Middle frontal gyrus (tissue), 1 donor: Measurements from ENCODE around the gene KIFBP.
A peak's percentile ranks its signal among the peaks of the same experiment; 100 is the strongest.
"Not testable (repeated sequence)": the region's sequence is repeated elsewhere in the genome, so short reads cannot be mapped to it uniquely, and the experiment has no call there.

ENCODE experiments used
- DNase-seq: peaks from one replicate; pipeline ENCODE4 v3.0.0-alpha.2; 2015; ENCODE audit warnings: low spot score; ENCODE audit errors: extremely low spot score

The KIFBP gene, protein sequence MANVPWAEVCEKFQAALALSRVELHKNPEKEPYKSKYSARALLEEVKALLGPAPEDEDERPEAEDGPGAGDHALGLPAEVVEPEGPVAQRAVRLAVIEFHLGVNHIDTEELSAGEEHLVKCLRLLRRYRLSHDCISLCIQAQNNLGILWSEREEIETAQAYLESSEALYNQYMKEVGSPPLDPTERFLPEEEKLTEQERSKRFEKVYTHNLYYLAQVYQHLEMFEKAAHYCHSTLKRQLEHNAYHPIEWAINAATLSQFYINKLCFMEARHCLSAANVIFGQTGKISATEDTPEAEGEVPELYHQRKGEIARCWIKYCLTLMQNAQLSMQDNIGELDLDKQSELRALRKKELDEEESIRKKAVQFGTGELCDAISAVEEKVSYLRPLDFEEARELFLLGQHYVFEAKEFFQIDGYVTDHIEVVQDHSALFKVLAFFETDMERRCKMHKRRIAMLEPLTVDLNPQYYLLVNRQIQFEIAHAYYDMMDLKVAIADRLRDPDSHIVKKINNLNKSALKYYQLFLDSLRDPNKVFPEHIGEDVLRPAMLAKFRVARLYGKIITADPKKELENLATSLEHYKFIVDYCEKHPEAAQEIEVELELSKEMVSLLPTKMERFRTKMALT

GRCh38 chr10:68988530-68989316, at the start of gene KIFBP:
TSS of gene KIFBP (plus strand) at chr10:68988803. CDS start at chr10:68988833, 30 bp downstream.
- DNase-seq: peak; percentile 89

- no peak for DNase-seq
Observed at GRCh38 chr10:68938884-68939283, 49.7 kb upstream of the KIFBP start.

DNA sequence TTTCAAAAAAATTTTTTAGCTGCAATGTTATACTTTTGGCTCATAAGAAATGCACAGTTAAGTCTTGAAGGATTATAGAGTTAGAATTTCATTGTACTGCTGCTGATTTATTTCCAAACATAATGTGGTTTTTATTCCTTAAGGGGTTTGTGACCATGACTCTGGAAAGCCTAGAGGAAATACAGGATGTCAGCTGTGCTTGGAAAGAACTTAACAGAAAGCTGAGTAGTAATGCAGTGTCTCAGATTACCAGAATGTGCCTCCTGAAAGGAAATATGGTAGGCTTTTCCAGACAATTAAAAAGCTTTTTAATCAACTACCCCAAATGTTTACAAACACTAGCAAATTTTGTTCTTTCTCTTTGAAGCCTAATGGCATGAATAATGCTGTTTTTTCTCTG, 47.7 kb upstream of the KIFBP start:
- not testable (repeated sequence) for DNase-seq

GRCh38 chr10:68950598-68950997, 38.0 kb upstream of the KIFBP start:
- DNase-seq: no peak

GRCh38 chr10:68954904-68955303, 33.7 kb upstream of the KIFBP start:
- no peak for DNase-seq

DNA sequence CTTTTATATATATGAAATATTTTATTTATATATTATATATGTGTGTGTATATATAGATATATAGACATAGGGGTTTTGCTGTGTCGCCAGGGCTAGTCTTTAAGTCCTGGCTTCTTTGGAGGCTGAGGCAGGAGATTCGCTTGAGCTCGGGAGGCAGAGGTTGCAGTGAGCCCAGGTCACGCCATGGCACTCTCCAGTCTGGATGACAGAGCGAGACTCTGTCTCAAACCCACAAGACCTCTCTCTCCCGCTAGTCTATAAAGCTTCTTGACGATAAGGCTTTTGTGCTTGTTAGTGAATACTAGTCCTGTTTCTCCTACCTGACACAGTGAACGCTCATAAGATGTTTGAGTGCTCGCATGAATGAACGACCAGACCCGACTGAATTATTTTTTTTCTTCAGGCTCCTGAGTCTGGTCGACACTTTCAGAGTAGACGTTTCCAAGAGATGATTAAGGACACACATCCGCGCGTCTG, 33.2 kb upstream of the KIFBP start:
- no peak for DNase-seq

- peak; percentile 85 for DNase-seq
Observed at GRCh38 chr10:68955832-68956532, 32.6 kb upstream of the KIFBP start, which contains the start of gene DDX21. TSS of gene DDX21 (plus strand) at chr10:68956170. CDS start at chr10:68956226, 56 bp downstream.

DNA sequence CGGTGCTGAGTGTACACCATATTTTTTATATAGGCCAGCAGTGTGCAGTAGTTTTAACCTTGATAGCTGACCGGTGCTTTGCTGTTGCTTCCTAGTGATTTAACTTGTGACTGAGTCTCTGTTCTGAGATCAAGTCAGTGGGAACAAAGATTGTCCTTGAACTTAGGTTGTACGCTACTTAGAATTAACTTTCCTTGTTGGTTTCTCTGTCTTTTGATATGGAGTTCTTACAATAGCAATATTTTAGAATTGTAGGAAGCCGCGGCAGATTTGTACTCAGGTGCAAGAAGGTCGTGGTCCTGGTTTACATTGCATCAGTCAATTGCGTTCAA, 31.4 kb upstream of the KIFBP start:
- DNase-seq: no peak

DNA sequence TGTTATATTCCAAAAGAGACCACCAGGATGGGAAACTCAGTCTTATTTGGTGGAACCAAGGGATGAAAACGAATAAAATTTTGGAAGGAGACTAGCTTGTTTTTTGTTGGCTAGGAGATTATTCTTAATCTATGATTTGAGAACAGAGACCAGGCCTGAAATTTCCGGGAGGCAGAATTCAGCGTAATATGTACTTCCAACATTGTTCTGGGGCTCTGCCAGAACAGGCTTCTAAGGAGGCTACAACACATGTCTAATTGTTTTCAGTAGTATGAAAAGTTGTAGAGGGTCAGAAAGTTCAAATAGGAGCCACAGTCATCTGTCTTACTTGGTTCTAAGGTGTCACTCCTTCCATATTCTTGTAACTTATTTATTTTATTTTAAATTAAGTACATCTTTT, 30.9 kb upstream of the KIFBP start:
- no peak for DNase-seq

- no peak for DNase-seq
Observed at GRCh38 chr10:68959695-68960527, 28.7 kb upstream of the KIFBP start.

- DNase-seq: no peak
Observed at GRCh38 chr10:68963151-68963550, 25.5 kb upstream of the KIFBP start.

DNA sequence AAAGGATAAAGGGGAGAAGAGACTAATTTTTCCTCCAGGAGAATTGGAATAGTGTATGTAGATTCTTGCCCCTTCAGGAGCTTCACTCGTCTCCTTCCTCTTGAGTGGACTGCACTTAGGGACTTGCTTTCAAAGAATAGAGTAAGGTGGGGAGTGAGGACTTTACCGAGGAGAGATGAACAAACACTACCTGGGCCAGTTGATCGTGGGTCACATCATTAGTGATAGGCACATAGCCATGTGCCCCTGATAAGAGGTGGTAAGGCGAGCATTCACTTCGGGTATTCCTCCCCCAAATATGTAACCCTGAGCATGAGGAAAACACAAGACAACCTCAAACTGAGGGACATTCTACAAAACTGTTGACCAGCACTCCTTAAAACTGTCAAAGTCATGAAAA, 14.6 kb upstream of the KIFBP start:
- DNase-seq: no peak

- DNase-seq: not testable (repeated sequence)
Observed at GRCh38 chr10:68975936-68976473, 12.6 kb upstream of the KIFBP start.

- not testable (repeated sequence) for DNase-seq
Observed at GRCh38 chr10:68979738-68980137, 8.9 kb upstream of the KIFBP start.

- DNase-seq: no peak
Observed at GRCh38 chr10:68981074-68981473, 7.5 kb upstream of the KIFBP start.

- no peak for DNase-seq
Observed at GRCh38 chr10:68982389-68982788, 6.2 kb upstream of the KIFBP start.

- DNase-seq: no peak
Observed at GRCh38 chr10:68987611-68988010, 992 bp upstream of the KIFBP start.

DNA sequence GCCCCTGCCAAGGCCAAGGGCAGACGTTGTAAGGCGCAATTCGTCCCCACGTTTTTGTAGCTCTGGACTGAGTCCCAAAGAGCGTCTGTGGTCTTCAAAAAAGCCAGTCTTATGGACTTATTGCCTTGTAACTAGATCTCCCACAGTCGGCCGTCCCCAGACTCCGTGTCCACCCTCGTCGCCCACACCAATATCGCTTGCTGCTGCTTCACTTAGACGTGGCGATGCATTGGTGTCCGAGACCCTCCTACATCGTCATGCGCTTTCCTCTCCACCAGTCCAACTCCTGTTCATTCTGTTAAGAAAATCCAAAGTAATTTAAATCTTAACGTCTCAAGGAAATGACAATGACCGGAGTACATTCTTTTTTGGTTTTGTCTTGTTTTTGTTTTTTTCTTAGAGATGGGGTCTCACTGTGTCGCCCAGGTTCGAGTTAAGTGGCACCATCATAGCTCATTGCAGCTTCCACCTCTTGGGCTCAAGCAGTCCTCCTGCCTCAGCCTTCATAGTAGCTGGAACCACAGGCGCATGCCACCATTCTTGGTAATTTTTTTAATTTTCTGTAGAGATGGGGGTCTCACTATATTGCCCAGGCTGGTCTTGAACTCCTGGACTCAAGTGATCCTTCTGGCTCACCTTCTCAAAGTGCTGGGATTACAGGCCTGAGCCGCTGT, 851 bp downstream of the KIFBP start:
- DNase-seq: no peak

- no peak for DNase-seq
Observed at GRCh38 chr10:68992636-68993440, 4.2 kb downstream of the KIFBP start.
